ENCODE data around the gene FSTL3.
"Not testable (repeated sequence)": the region's sequence is repeated elsewhere in the genome, so short reads cannot be mapped to it uniquely, and the experiment has no call there.

FSTL3 gene

GRCh38 chr19:682678-683320, 6.6 kb downstream of the FSTL3 start:
- DNase-seq, result no peak

GRCh38 chr19:685454-685931, 9.3 kb downstream of the FSTL3 start:
- no peak for DNase-seq

GRCh38 chr19:686589-687297, 10.6 kb downstream of the FSTL3 start:
- no peak for DNase-seq

GRCh38 chr19:687569-688166, 11.5 kb downstream of the FSTL3 start:
- no peak for DNase-seq

- DNase-seq, result no peak
Observed at GRCh38 chr19:688214-688613, 12.0 kb downstream of the FSTL3 start.

GRCh38 chr19:688992-689391, 12.8 kb downstream of the FSTL3 start:
- DNase-seq, result no peak

- no peak for DNase-seq
Observed at GRCh38 chr19:690203-690602, 14.0 kb downstream of the FSTL3 start.

- DNase-seq, result no peak
Observed at GRCh38 chr19:694481-695351, 18.5 kb downstream of the FSTL3 start.

GRCh38 chr19:695352-695949, 19.3 kb downstream of the FSTL3 start, which contains the start of gene PRSS57:
Gene PRSS57, minus strand, starts transcription at chr19:695452. Its CDS starts 22 bp downstream, at chr19:695430.
- DNase-seq, result no peak

- DNase-seq, result not testable (repeated sequence)
Observed at GRCh38 chr19:698529-698928, 22.3 kb downstream of the FSTL3 start.

- DNase-seq, result not testable (repeated sequence)
Observed at GRCh38 chr19:699885-700284, 23.7 kb downstream of the FSTL3 start.

- DNase-seq, result not testable (repeated sequence)
Observed at GRCh38 chr19:702847-703246, 26.7 kb downstream of the FSTL3 start.

- DNase-seq, result no peak
Observed at GRCh38 chr19:703329-703650, 27.1 kb downstream of the FSTL3 start.

- DNase-seq, result peak; percentile 48
Observed at GRCh38 chr19:703651-704446, 27.7 kb downstream of the FSTL3 start.

- DNase-seq, result peak; percentile 9
Observed at GRCh38 chr19:704447-704741, 28.2 kb downstream of the FSTL3 start.

- DNase-seq, result no peak
Observed at GRCh38 chr19:708154-709143, 32.3 kb downstream of the FSTL3 start, which contains the start of gene PALM. Gene PALM, plus strand, starts transcription at chr19:708935. Its CDS starts 212 bp downstream, at chr19:709147.

- no peak for DNase-seq
Observed at GRCh38 chr19:709196-709964, 33.2 kb downstream of the FSTL3 start.

- no peak for DNase-seq
Observed at GRCh38 chr19:709965-710571, 33.9 kb downstream of the FSTL3 start.

GRCh38 chr19:710767-711166, 34.6 kb downstream of the FSTL3 start:
- no peak for DNase-seq
